SKM-1 treated with dmso at 0.1 percent for 144 hours (cell line): ENCODE results near the gene HES7.

Experiments used
- DNase-seq: peaks from one replicate; lab custom pipeline; 2025; ENCODE audit not compliant: unreplicated experiment; lab: John Stamatoyannopoulos, UW

The HES7 gene

DNA sequence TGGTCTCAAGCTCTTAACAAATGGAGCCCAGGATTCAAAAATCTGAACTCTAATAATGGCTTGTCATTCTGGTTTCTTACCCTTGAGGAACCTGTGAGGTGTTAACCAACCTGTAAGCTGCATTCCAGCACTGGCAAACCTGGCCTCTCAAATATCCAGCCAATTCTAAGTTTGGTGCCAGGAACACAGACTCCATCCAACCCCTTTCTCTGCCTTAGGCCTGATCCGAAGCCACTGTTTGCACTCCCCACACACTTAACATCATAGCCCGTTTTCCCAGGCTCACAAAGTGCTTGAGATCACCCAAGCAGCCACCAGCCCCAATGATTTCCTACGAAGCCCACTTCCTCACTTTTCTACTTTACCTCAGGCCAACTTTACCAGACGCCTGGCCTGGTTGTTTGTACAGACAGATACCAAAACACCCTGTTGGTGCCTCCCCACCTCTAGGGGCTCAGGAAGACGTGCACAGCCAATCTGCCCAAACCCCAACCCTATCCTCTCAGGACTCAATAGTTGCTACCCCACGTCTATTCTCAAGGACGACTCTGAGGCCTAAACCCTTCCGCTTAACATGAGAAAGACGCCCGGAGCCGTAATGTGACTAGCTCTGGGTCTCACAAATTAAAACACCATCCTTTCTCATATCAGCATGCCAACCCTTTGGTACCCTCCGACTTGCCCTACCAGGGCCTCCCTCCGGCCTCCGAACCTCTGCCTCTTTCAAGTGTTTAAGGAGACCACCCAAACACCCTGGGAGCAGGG is 31.5 kb upstream of the HES7 start:
- DNase-seq = no peak

DNA sequence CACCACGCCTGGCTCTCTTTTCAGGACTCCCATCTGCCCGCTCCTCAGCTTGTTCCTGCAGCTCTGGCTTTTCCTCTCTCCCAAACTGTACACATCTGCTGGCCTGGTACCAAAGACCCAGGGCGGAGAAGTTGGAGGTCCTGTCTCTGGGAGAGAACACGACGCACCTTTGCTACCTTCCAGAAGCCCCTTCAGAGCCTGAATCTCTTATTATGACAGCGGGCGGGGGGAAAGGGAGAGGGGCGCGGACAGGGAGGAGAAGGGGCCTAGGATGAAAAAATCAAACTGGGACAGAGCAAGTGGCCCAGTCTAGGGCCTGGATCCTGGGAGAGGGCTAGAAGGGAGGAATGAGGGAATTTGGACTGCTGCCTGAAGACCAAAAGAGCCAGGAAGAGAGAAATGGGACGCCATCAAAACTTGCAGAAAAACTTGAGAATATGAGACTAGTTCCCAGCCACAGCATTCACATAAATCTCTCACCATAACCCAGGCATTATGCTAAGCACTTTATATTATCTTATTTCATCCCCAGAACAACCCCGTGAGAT is 30.8 kb upstream of the HES7 start:
- DNase-seq = no peak

DNA sequence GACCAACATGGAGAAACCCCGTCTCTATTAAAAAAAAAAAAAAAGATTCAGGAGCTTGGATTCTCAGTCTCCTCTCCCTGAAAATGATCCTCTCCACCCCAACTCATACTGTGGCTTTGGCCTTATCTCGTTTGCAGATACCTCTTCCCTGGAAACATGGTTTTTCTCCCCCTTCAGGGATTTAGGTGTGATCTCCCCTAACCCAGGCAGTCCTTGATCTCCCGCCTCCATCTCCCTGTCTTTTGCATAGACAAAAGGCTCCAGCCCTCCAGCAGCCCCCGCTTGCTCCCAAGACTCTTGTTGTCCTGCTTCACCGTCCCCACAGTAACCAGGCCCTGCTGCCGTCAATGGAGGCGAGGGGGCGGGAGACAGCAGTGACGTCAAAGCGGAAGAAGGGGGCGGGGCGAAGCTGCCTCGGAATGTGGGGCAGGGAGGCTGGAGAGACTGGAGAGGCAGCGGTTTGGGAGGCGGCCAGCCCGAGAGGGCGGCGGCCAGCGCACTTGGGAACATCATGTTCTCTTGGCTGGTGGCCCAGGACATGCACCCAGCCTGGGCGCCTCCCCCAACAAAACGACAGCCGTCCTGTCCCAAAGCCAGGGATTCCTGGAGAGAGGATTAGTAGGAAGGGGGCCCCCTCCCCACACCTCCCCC is 30.2 kb upstream of the HES7 start:
- DNase-seq = peak; percentile 16

DNA sequence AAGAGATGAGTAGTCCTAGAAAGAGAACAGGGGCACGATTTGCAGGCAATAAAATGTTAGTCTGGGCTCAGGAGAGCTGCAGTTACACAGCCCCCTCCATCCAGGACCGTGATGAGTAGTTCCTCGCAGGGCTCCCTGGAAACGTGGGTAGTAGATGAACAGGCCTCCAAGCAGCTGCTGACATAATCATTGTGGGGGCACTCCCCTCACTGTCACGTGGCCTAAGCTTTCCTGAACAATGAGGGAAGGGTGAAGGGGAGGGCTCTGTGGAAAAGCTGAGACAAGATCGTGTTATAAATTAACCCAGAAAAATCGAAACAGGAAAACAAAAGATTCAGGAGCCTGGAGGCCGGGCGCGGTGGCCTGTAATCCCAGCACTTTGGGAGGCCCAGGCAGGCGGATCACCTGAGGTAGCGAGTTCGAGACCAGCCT is 29.6 kb upstream of the HES7 start:
- DNase-seq = no peak

DNA sequence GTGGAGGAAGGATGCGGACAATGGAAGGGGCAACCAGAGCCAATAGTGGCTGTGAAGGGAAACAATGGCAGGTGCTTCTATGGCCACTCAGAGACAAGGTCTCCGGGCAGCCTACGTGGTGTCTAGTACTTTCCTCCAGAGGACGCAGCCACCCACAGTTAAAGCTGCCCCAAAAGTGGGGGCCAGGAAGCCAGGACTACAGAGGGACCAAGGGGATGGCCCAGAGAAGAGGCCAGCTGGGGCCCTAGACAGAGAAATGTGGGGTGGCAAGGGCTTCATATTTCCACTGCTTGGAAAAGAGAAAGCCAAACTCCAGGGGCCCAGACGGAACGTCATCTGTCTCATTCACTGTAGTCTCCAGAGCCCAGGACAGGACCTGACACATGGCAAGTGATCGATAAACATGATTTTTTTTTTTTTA is 29.1 kb upstream of the HES7 start:
- no peak for DNase-seq

DNA sequence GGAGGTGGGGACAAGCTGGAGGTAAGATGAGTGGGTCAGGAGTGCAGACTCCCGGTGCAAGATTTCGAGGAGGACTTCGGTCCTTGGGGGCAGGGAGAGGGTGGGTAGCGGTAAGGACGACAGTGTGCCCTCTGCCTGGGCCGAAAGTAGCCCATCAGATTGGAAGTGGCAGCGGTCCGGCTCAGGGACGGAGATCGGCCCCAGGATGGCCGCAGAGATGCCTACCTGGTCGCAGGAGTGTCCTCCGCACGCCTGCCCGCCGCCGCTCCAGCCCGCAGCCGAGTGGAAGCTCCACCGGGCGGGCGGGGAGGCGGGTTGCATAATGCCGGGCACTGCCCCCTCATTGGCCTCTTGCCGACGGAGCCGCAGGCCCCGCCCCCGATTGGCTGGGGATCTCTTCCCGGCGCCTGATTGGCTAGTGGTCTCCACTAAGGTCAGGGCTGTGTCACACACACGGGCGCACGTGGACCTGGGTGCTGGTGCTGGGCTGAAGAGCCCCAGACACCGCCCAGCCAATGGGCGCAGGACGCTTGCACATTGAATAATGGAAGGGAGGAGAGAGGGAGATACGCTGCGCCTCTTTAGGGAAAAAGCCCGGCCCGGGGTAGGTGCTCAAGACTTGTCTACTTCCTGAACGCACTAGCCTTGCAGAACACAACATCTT is 28.3 kb upstream of the HES7 start, which contains the start of gene PER1:
TSS of gene PER1 (minus strand) at position 293 of the 664 bp plus-strand sequence. CDS start 1,698 bp downstream, outside the sequence.
- DNase-seq = peak; percentile 64

DNA sequence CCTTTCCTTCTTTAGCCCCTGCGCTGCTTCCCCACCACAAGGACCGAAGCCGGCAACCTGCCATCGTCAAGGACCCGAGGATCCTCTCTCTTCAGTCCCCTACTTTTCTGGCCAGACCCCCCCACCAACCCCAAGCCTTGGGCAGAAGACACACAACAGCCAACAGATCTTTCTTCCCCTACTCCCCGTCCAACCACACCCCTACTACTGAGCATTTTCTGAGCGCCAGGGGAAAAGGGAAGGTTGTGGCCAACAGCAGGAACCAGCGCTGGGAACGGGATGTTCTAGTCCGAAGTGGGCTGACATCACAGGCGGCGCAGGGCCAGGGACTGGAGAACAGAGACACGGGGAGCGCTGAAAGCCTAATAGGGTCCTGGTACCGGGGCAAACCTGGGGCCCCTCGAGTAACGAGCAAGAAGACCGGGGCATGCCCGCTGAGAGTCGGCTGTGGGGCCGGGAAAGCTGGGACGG is 27.8 kb upstream of the HES7 start:
- DNase-seq = no peak

DNA sequence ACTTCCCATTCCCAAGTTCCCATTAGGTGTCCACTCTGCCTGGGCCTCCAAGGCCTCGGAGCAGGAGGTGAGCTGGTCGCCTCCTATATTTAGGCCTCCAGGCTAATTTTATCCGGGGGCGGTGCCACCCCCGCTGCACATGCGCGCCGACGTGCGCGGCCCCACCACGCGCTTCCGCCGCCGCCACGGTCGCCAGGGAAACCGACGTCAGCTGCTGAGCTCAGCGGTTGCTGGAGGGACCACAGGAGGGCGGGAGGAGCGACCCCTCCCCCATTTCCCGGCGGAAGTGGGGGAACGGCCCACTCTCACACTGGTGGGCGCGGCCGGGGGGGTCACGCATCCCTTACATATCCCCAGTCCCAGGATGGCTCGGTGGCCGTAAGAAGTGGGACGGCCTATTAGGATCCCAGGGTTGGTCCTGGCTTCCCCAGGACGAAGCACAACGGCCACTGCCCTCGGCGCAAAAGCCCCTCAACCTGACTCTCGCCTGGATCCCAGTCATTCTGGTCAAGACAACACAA is 27.3 kb upstream of the HES7 start:
- peak; percentile 24 for DNase-seq

DNA sequence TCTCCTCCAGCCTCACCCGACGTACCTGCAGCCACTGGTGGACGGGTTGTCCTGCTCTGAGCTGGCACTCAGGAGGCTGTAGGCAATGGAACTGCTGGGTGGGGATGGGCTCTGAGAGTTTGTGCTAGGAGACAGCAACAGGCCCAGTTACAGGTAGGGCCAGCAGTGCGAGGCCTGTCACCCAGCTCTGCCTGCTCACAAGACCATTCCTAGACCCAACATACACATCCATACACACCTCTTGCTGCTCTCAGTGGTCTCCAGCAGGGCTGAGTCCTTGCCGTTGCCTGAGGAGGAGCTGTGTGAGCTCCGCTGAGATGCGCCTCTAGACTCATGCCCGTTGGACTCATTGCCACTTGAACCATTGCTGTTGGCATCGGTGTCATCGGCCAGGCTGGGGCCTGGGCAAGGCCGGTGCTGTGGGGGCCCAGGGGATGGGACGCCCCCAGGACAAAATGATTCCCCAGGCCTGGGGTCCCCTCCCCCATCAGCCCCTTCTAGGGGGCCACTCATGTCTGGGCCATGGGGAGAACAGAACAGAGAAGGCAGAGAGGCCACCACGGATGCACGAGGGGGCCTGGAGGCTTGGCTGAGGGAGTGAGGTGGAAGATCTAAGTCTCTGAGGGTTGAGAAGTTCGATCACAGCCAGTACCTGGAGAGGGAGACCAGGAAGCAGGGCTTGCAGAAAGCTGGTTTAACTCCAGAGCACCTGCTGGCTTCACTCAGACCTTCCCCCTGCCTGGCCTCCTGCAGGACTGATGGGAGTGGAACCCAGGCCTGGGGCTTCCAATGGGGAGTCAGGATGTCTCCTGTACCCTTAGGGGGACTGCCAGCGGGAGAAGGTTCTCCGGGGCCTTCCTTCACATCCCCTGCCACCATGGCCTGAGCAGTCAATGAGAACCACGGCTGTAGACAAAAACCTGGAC is 26.6 kb upstream of the HES7 start:
- DNase-seq = no peak

DNA sequence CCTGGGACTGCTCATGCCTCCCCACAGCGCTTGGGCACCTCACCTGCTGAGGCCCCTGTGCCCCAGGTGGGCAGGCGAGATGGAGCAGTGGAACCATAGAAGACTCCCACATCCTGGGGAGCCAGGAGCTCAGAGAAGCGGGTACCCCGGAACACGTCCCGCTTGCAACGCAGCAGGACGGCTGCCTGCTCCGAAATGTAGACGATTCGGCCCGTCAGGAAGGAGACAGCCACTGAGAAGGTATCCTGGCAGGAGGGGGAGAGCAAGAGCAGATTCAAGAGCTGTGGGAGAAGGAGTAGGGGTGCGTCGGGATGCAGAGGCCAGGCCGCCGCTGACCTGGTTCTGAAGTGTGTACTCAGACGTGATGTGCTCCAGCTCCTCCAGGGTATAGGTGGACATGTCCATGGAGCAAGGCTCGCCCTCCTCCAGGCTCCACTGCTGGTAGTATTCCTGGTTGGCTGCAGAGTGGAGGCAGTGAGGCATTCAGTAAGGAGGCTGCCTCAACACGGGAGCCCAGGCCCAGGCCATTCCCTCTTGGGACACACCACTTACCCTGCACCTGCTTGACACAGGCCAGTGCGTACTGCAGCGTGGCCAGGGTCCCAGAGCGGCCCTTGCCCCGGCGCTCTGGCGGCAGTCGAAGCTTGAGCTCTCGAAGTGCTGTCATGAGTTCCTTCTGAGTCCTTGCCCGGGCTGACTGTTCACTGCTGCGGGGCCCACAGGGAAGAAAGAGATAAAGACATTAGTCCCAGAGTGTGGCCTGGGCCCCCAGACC is 25.7 kb upstream of the HES7 start:
- DNase-seq = no peak

DNA sequence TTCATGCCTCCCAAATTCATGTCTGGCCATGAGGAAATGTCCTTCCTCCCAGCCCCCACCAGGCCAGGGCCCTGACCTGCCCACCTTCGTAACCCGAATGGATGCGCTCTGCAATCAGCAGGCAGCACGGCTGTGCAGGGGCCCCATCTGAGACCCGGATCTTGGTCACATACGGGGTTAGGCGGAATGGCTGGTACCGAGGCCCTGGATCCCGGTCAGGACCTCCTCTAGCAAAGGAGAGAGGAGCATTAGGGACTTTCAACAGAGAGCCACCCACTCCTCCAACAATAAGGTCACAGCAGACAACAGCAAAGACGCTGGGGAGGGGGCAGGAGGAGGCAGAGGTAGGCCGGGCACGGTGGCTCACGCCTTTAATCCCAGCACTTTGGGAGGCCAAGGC is 24.7 kb upstream of the HES7 start:
- DNase-seq = no peak

DNA sequence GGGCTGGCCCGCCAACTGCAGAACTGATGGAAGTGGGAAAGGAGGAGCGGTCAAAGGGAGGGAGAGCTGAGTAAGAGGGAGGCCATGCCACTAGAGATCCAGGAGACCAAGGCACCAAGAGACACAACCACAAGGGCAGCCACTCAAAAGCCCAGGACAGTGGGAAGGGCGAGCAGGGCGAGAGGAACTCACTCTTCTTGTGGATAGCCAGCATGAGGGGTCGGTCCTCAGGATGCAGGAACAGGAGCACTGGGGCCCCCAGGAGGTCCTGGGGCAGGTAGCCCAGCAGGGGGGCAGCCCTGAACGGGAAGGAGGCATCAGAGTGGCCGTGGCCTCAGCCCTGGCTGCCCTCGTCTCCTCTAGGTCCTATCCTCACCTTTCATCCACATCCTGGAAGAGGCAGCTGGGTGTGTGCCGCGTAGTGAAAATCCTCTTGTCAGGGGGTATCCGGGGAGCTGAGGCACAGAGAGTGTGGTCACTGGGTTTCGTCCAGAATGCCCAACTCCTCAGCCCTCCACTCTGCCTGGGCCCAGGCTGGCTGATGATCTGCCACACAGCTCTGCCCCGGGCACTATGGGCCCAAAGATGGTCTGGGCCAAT is 24.0 kb upstream of the HES7 start:
- no peak for DNase-seq

DNA sequence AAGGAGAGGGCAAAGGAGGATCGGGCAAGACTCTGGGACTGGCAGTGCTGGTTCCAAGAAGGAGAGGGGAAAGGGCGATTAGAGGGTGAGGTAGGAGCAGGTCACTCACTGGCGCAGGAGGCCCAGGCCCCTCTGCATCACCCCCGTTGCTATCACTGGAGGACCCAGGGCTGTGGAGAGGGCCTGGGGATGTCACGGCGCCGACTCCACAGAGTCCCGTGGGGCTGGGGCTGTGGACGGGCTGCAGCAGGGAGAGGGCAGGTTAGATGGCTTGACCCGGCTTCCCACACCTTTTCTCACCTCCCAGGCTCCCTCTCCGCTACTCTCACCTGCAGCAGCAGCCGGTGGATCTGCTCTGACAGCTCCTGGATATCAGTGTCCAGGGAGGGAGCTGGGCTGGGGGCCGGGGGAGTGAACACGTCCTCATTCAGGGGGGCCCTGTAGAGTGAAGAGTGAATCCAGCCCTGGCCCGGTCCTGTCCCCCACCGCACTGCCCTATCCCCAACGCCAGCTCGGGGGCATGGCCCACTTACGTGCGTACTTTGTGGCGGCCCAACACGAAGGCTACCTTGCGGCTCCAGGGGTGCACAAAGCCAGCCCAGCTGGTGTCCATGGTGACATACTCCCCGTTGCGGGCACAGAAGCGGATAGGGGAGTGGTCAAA is 23.4 kb upstream of the HES7 start:
- DNase-seq = no peak

DNA sequence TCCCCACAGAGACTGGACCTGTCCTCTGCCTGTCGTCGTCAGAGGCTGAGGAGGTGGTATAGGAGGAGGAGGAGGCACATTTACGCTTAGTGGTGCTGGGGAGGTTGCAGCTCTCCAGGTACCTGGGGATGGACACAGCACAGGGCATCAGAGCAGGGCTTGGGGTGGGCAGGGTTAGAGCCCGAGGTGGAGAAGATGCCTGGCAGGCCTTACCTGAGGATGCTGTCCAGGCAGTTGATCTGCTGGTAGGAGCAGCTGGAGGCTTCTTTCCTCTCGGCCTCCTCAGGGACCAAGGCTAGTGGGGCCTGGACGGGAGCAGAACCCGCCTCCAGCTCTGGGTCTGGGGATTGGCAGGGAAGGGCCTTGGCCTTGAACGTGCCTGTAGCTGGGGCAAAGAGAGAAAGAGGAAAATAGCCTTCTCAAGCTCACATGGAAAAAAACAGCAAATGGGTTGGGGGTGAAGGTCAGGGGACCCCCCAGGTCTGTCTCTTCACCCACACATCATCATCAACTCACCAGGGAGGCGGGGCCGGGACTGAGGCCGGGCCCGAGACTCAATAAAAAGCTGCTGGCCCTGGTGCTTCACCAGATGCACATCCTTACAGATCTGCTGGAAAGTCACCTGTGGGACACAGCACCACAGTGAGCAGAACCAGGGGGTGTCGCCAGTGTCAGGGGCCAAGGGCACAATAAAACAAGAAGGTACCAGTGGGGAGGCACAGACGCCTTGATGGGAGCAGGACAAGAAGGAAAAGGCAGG is 22.7 kb upstream of the HES7 start:
- DNase-seq = no peak

DNA sequence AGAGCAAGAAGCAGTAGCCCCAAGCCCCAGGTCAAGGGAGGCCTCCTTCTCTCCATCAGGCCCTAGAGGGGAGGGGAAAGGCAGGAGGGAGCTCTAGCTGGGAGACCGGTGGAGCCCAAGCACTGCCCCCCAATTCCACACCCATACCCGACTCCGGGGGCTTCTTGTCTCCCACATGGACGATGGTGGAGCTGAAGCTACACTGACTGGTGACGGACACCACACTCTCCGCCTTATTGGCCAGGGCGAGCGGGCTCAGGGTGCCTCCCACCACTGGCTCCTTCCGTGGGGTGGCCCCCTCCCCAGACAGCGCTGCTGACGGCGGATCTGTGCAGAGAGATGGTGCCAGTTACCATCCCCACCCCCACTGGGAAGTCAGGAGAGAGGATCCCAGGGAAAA is 21.9 kb upstream of the HES7 start:
- DNase-seq = no peak

DNA sequence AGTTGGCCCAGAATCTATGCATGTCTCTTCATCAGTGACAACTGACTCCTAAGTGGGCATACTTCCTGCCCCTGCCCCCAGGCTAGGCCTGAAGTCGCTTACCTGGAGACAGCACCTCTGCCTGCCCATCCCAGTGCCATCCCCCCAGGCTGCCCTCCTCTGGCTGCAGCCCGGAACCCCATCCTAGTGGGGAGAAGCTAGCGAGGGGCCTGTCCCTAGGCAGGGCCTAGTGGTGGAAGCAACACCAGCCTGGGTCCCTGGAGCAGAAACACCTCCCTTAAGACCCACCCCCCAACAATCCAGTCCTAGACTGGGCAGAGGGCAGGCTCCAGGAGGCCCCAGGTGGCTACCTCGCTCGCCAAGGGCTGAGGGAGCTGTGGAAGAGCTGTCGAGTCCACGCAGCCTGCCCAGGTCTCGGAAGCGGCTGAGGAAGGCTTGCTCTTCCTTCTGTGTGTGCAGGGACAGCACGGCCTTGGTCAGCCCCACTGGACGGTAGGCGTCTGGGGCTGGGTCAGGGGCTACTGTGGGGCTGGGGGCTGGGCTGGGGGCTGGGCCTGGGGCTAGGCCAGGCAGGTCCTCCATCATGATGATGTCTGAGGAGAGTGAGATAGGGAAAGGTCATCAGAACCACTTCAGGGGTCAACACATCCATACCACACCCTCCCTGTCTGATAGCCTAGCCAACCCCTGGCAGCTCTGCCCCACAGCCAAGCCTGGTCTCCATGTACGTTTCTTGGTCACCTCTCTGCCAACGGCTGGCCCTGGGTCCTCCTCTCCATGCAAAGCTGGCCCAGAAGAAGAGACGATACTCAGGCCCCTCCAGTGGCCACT is 20.7 kb upstream of the HES7 start:
- DNase-seq = no peak
